Cardiac fibroblast (primary cell): ENCODE measurements around the gene TNS3.
"Not testable (repeated sequence)": the region's sequence is repeated elsewhere in the genome, so short reads cannot be mapped to it uniquely, and the experiment has no call there.

Source experiments
- DNase-seq, 2 donors: peaks; one replicate each; pipeline versions ENCODE4 v3.0.0 to v3.0.0-alpha.2; 2010; ENCODE audit warnings: low read depth in 2 of 2
- H3K4me3 ChIP-seq, 2 donors: replicated peaks in 1 of 2; 1 replicate in 1 of 2; 2 replicates in 1 of 2; pipeline ENCODE4 v1.5.1; 2011; ENCODE audit warnings: low read depth in 2 of 2, low read length in 2 of 2, mild to moderate bottlenecking in 2 of 2, moderate library complexity in 1 of 2
- TF ChIP-seq, protein P1 (sequence below): IDR thresholded peaks from one replicate; pipeline ENCODE4 v1.5.1; 2011; ENCODE audit warnings: low read depth, mild to moderate bottlenecking, low read length, inconsistent platforms

The TNS3 gene

GRCh38 chr7:47610506-47611044 lies 28.7 kb upstream of the TNS3 start:
- TF ChIP-seq, protein P1, sequence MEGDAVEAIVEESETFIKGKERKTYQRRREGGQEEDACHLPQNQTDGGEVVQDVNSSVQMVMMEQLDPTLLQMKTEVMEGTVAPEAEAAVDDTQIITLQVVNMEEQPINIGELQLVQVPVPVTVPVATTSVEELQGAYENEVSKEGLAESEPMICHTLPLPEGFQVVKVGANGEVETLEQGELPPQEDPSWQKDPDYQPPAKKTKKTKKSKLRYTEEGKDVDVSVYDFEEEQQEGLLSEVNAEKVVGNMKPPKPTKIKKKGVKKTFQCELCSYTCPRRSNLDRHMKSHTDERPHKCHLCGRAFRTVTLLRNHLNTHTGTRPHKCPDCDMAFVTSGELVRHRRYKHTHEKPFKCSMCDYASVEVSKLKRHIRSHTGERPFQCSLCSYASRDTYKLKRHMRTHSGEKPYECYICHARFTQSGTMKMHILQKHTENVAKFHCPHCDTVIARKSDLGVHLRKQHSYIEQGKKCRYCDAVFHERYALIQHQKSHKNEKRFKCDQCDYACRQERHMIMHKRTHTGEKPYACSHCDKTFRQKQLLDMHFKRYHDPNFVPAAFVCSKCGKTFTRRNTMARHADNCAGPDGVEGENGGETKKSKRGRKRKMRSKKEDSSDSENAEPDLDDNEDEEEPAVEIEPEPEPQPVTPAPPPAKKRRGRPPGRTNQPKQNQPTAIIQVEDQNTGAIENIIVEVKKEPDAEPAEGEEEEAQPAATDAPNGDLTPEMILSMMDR, result no peak
- H3K4me3 ChIP-seq, result no peak overlapping the region
- peak; percentile 69 to 83 for DNase-seq

DNA sequence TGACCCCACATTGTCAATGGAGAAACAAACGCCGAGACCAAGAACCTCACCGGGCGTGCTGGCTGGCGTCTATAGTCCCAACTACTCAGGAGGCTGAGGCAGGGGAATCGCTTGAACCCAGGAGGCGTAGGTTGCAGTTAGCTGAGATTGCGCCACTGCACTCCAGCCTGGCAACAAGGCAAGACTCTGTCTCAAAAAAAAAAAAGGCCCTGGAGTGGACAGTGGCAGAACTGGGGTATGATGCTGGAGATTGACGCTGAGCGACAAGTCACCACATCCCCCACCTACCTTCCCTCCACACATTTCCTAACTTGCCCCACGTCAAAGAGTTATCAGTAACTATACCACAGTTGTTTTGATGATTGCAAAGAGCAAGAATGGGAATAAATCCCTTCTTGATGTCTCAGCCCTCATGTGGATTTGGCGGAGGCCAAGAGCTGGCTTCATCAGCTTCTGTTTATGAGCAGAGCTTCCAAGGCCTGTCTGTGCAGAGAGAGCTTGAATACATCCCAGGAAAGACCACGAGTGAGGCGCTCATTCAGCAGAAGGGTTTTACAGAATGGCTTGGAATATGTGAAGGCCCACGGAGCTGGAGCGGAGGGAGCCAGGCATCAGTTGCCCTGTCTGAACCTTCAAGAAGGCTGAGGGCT lies 28.0 kb upstream of the TNS3 start:
- TF ChIP-seq, protein P1, result no peak
- DNase-seq, result peak in 1 of 2 donors; percentile 84
- H3K4me3 ChIP-seq, result no peak overlapping the region

- DNase-seq, result peak in 1 of 2 donors; percentile 48
- H3K4me3 ChIP-seq, result not testable (repeated sequence)
Measured at GRCh38 chr7:47606593-47607046, 24.7 kb upstream of the TNS3 start.

DNA sequence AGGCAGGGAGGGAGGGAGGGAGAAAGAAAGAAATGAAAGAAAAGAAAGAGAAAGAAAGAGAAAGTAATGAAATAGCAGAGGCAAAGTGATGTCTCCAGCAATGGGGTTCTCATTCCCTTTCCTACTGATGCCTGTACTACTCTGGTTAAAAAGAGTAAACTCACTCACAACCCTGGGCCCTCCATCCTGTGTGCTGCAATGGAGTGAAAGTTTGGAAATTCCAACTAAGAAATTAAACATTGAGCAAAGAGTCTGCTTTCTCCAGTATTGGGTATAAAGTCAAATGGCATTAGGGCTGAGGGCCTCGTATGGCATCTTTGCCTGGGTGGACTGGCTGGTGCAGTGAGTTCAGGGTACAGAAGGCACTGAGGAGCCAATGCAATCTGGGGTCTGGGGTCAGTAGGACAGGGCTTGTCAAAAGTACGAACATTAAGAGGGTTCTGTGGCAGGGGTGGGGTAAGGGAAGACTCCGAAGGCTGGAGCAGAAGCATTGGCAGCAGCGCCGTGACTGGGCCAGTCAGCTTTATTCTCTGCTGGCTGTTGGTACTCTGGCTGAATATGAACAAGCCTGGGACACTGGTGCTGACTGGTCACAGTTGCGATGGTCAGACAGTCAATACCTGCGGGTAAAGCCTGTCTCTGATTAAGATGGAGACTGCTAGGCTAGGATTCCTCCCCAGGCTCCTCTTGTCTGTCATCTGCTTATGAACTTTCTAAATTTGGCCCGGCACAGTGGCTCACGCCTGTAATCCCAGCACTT lies 24.1 kb upstream of the TNS3 start:
- H3K4me3 ChIP-seq, result no peak overlapping the region
- DNase-seq, result no peak
- TF ChIP-seq, protein P1, result no peak

DNA sequence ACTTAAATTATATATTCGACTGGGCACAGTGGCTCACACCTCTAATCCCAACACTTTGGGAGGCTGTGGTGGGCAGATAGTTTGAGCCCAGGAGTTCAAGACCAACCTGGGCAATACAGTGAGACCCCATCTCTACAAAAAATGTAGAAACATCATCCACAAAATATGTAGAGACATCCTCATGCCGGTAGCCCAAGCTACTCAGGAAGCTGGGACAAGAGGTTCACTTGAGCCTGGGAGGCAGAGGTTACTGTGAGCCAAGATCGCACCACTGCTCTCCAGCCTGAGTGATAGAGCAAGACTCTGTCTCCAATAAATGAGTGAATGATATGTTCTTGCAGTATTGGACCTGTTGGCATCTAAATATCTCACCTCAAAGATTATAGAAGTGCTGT lies 22.6 kb upstream of the TNS3 start:
- no peak overlapping the region for H3K4me3 ChIP-seq
- TF ChIP-seq, protein P1, result no peak
- DNase-seq, result no peak

DNA sequence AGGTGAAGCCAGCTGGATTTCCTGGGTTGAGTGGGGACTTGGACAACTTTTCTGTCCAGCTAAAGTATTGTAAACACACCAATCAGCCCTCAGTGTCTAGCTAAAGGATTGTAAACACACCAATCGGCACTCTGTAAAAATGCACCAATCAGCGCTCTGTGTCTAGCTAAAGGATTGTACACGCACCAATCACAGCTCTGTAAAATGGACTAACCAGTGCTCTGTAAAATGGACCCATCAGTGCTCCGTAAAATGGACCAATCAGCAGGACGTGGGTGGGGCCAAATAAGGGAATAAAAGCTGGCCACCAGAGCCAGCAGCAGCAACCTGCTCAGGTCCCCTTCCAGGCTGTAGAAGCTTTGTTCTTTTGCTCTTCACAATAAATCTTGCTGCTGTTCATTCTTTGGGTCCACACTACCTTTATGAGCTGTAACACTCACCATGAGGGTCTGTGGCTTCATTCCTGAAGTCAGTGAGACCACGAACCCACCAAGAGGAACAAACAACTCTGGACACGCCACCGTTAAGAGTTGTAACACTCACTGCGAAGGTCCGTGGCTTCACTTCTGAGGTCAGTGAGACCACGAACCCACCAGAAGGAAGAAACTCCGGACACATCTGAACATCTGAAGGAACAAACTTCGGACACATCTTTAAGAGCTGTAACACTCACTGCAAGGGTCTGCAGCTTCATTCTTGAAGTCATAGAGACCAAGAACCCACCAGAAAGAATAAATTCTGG lies 21.8 kb upstream of the TNS3 start:
- not testable (repeated sequence) for H3K4me3 ChIP-seq, DNase-seq

DNA sequence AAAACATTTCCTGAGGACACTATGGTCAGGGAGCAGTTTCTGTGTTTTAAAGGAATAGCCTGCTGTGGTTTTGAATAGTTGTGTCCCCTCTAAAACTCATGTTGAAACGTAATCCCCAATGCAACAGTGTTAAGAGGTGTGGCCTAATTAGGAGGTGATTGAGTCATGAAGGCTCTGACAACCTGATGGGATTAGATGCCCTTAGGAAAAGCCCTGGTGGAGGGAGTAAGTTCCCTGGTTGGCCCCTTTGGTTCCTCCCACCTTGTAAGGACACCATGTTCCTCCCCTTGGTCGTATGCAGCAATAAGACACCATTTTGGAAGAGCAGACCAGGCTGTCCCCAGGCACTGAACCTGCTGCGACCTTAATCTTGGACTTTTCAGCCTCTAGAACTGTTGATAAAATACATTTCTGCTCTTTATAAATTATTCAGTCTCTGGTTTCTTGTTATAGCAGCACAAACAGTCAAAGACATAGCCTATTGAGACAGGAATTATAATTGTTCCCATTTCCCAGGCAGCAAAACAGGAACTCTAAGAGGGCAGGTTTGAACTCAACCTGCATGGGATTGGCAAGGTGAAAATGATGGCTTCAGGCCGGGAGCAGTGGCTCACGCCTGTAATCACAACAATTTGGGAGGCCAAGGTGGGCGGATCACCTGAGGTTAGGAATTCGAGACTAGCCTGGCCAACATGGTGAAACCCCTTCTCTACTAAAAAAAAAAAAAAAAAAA lies 20.5 kb upstream of the TNS3 start:
- TF ChIP-seq, protein P1, result no peak
- DNase-seq, result no peak
- no peak overlapping the region for H3K4me3 ChIP-seq
